HuH-7 (cell line): ENCODE results near the gene CACNA2D3.

ENCODE experiments used
- DNase-seq: peaks from one replicate; pipeline ENCODE4 v3.0.0; 2011; ENCODE audit warnings: low spot score

Gene CACNA2D3

DNA sequence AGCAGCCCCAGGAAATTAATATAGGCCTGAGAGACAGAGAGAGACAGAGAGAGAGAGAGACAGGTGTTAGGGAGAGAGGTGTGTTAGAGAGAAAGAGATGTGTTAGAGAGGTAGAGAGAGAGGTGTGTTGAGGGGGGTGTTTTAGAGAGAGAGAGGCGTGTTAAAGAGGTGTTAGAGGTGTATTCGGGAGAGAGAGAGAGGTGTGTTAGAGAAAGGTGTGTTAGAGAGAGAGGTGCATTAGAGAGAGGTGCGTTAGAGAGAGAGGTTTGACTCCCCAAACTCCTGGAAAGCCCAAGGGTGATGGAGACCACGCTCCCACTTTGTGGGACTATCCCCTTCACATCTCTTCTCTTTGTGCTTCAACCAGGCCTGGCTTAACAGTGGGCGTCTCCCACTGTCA is 95.5 kb downstream of the CACNA2D3 start:
- DNase-seq: no peak

- DNase-seq: no peak
Measured at GRCh38 chr3:54222316-54222715, 100.0 kb downstream of the CACNA2D3 start.

GRCh38 chr3:54223063-54223462 is 100.7 kb downstream of the CACNA2D3 start:
- DNase-seq: no peak

DNA sequence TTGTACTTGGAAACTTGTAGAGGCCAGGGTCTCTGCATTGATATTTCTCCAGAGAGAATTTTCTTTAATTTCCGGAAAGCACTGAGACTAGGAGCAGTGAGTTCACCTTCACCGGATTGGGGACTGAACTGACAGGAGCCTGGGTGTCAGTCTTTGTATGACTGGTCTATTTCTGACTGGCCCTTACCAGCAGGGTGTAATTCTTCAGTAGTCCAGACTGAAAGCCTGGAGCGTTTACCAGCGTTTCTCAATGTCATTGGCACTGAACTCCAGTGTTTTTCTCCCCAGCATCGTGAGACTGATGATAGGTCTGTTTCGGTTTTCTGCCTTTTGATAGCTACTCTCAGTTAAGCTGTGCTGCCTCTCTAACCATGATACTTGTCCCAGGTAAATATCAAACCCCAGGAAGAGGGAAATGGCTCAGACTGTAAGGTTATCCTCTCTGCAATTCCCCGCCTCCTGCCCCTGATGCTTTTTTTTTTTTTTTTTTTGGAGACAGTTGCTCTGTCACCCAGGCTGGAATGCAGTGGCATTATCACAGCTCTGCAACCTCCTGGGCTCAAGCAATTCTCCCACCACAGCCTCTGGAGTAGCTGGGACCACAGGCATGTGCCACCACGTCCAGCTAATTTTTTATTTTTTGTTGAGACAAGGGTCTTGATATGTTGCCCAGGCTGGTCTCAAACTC is 103.6 kb downstream of the CACNA2D3 start:
- DNase-seq: no peak

GRCh38 chr3:54228806-54229205 is 106.5 kb downstream of the CACNA2D3 start:
- no peak for DNase-seq

DNA sequence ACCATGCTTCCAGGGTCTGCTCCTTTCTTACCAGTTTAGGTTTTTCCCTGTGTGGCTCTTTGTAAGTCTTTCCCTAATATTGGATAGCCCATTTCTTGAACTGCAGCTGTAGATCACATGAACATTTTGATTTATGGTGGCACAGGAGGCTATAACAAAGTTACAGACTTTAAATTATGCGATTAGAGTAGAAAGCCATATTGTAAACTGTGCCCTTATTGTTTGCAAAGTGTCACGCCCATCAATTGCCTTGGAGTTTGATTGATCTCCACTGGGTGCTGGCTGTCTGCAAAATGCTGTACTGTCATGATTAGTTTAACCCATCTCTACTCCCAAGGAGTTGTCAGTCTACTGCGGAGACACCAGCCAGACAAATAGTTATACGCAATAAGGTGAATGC is 110.3 kb downstream of the CACNA2D3 start:
- DNase-seq: no peak

DNA sequence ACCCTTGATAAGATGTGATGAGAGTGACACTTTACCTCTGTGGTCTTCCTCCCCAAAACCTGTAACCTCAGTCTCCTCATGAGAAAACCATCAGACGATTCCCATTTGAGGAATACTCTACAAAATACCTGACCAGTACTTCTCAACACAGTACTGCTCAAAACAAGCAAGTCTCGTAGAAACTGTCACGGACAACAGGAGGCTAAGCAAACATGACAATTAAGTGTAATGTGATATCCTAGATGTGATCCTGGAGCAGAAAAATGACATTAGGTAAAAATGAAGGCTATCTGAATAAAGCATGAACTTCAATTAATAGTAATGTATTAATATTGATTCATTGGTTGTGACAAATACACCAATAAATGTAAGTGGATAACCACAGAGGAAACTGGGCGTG is 113.6 kb downstream of the CACNA2D3 start:
- no peak for DNase-seq

- DNase-seq: no peak
Measured at GRCh38 chr3:54237109-54237508, 114.8 kb downstream of the CACNA2D3 start.

DNA sequence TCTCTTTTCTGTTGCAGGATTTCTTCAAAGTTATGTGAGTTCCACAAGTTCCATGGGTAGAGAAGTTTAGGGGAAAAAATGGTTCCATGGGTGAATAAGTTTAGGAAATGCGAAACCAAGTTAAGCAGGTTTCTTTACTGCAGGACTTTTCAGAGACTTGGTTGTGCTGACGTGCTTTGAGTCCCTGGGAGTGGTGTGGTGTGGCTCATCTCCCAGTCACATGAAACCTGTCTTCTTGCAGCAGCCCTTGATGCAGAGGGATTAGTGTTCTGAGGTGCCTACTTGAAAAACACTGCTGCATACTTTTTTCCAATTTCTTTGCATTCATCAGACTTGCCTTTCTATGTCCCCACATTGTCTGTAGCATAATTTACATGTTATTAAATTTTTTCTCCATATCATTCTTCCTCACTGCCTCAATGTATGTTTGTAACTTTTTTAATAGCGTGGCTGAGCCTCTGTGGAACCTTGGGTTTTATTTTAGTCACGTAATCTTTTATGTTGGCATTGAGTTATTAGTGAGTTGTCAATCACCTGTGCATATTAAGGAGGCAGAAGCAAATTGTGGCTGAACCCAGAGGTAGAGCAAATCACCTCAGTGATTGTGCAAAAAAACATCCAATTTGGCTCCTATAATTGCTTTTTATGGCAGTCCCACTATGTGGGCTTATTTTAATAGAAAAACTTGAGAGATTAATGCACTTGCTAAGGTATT is 115.6 kb downstream of the CACNA2D3 start:
- no peak for DNase-seq

DNA sequence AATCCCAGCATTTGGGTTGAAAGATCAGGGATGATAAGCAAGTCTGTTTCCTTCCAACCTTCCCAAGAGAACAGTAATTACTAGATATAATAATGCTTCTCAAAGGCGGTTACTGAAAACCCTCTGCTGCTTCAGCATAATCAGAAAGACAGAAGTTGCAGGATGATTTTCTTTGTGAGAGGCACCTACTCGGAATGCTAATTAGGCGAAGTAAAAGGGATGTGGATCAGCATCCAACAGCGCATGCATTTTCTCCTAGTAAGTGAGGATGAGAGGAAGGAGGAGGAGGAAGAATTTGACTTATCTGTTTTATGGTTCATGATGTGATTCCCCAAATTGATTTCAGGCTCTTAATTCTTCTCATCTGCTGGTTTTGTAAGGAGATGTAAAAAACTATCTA is 118.0 kb downstream of the CACNA2D3 start:
- DNase-seq: no peak

DNA sequence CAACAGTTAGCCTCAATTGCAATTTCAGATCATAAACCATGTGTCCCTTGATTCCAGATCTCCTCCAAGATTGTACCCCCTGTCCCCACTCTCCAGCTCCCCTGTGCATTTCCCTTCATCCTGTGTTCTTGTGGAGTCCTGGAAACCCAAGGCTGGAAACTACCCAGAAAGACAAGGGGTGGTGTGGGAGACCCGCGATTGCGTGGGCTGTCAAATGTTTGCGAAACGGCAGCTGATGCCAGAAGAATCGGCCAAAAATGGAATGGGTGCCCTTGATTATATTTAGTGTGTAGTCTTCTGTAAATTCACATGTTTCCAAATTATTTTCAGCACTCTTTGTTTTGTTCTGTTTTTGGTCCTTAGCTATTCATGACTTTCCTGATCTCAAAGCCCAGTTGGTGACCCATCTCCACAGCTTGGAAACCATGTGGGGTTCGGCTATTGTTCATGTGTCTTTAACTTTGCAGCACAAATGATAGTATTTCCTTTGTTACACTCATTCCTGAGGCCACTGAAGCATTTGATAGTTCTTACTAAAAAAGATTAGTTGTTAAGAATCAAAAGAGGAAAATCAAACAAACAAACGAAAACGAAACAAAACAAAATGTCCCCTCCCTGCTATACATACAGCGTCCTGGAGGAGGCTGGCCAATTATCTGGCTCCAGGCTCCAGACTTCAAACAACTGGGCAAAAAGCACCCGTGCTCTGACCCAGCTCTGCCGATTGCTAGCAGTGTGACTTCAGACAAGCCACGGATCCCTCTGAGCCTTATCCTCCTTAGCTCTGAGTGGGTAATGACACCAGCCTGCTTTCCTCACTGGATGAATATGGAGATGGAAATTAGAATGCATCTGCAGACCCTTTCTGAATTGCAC is 120.9 kb downstream of the CACNA2D3 start:
- DNase-seq: peak; percentile 12

- DNase-seq: no peak
Measured at GRCh38 chr3:54243960-54244682, 121.8 kb downstream of the CACNA2D3 start.

DNA sequence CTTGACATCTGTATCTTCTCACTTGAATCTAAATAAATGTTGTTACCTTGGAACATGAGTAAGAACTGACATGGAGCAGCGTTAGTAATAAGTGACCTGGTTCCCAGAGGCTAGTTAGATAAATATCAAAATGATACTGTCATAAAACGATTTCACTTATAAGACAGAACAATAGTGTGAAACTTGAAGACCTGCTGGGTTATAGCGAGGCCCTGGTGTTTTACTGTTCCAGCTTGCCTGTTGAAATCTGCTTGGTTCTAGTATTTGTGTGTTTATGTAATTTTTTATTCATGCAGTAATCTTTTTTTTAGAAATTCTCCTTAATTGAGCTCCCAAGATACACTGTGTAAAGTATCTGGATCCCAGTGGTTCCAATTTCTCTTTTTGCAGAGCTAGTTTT is 129.4 kb downstream of the CACNA2D3 start:
- no peak for DNase-seq

- DNase-seq: no peak
Measured at GRCh38 chr3:54257125-54257720, 134.9 kb downstream of the CACNA2D3 start.

DNA sequence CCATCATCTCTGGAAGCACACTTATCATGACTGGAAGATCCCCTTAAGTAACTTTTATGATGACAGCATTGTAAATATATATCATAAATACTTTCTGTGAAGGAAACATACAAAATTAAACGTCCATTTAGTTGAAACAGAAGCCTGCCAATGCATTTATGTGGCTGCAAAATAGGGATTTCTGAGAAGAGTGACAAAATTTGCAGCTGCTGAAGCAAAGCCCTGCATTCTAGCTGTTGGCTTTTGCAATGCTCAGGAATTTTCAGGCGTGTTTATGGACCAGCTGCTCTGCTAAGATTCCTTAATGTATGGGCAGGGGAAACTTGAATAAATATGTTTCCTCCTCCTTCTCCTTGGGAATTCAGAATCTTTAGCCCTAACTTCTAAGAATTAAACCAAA is 137.3 kb downstream of the CACNA2D3 start:
- DNase-seq: no peak

- no peak for DNase-seq
Measured at GRCh38 chr3:54261141-54261540, 138.8 kb downstream of the CACNA2D3 start.

- DNase-seq: no peak
Measured at GRCh38 chr3:54262541-54262940, 140.2 kb downstream of the CACNA2D3 start.

- DNase-seq: no peak
Measured at GRCh38 chr3:54262946-54263345, 140.6 kb downstream of the CACNA2D3 start.

GRCh38 chr3:54264050-54264449 is 141.7 kb downstream of the CACNA2D3 start:
- no peak for DNase-seq

DNA sequence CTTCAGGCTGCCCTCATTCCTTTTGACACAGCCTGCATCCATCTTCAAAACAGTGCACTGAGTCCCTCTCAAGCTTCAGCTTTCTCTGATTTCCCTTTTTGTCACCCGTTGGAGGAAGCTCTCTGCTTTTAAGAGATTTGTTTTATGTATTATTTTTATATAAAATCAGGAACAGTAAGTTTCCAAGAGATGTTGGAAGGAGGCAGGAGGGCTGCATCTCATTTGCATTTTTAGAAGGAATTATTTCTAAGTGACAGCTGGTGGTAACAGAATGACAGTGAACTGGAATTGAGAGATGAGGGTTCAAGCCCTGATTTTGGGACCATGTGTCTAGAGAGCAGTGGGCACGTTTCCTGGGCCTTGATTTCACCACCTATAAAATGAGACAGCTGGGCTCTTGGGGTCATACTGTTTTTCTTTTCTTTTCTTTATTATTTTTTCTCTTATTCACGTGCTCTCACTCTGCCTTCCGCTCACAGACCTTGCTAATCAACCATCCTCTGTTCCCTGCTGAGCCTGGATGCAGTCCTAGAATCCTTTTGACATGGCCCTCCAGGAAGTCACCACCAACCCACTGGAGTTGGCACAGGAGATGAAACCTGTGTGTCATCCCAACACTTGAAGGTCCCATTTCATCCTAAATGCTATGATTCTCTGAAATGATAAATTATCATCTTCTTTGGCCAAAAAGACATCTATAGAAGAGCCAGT is 148.6 kb downstream of the CACNA2D3 start:
- no peak for DNase-seq

- no peak for DNase-seq
Measured at GRCh38 chr3:54273791-54274190, 151.4 kb downstream of the CACNA2D3 start.
